RKO (cell line): ENCODE data around the gene KCNT1.

Experiments
- DNase-seq: peaks from one replicate; pipeline ENCODE4 v3.0.0-alpha.2; 2016; ENCODE audit warnings: low spot score

Gene KCNT1

DNA sequence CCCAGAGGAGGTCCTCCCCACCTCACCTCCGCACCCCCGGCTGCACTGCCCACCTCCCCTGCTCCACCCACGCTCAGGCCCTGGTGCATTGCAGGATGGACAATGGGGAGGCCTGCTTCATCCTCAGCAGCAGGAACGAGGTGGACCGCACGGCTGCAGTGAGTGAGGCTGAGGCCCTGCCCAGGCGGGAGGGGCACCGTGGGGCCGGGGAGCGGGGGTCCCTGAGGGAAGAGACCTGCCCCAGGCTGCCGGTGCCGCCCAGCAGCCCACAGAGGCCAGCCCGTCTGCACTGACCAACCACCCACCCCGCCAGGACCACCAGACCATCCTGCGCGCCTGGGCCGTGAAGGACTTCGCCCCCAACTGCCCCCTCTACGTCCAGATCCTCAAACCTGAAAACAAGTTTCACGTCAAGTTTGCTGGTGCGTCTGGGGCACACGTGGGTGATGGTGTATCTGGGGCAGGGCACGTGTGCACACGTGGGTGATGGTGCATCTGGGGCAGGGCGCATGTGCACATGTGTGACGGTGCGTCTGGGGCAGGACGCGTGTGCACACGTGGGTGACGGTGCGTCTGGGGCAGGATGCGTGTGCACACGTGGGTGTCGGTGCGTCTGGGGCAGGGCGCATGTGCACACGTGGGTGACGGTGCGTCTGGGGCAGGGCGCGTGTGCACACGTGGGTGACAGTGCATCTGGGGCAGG lies 66.7 kb downstream of the KCNT1 start:
- DNase-seq: no peak

DNA sequence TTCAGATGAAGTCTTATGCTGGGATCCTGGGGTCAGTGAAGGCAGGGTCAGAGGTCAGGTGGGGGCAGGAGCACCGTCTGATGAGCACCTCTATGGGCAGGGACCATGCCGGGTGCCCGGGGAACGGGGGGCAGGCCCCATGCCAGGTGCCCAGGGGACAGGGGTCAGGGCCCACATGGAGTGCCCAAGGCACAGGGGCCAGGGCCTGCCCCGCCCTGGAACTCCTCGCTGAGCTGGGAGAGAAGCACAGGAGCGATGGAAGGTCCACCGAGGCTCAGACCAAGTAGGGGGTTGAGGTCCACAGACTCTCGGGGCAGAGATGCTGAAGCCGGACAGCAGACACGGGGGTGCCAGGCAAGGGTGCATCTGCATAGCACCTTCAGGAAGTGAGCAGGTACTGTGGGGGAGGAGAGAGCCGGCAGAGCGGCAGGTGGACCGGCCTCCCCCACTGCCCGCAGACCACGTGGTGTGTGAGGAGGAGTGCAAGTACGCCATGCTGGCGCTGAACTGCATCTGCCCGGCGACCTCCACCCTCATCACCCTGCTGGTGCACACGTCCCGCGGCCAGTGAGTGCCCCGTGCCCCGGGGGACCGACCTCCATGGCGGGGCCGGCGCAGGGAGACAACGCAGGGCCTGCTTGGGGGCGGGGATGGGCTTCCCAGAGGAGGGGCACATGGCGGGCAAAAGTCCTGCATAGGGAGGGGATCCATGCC lies 67.7 kb downstream of the KCNT1 start:
- DNase-seq: no peak

DNA sequence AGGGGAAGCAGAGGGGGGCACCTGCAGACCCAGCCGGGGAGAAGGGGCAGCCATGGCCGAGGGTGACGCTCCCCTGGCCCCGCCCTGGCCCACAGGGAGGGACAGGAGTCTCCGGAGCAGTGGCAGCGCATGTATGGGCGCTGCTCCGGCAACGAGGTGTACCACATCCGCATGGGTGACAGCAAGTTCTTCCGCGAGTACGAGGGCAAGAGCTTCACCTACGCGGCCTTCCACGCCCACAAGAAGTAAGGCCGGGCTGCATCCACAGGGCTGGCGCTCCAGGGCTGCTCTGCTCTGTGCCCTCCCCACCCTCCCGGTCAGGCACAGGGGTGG lies 68.2 kb downstream of the KCNT1 start:
- no peak for DNase-seq

DNA sequence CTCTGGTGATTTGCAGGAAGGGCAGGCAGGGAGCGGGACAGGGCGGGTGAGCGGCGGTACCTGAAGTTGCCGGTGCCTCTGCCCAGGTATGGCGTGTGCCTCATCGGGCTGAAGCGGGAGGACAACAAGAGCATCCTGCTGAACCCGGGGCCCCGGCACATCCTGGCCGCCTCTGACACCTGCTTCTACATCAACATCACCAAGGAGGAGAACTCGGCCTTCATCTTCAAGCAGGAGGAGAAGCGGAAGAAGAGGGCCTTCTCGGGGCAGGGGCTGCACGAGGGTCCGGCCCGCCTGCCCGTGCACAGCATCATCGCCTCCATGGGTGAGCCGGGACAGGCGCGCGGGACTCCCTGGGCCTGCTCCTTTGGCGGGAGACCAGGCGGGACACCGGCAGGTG lies 68.8 kb downstream of the KCNT1 start:
- DNase-seq: no peak

DNA sequence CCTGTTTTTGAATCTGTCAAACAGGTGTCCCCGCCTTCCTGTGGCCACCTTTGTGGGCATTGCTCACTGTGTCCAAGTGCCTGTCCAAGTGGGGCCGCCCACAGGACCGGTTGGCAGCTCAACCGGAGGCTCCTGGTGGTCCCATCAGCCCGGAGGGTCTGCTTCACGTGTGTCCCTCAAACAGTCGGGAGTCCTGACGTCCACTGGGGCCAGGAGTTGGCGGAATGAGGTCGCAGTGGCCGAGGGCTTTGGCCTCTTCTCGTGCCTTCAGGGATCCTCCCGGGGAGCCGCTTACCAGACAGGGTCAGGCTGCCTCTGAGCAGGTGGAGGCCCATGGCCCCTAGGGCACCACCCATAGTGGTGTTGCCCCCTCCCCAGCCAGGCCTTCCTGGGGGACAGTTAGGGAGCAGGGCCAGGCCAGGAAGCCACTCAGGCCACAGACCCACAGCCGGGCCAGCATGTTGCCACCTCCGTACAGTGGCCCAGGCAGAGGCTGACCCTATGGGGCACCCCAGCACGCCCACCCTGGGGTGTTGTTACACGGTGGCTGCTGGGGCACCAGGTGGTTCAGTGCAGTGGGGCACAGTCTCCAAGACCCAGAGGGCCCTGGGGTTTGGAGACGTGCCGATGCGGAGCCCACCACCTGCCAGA lies 69.5 kb downstream of the KCNT1 start:
- no peak for DNase-seq

DNA sequence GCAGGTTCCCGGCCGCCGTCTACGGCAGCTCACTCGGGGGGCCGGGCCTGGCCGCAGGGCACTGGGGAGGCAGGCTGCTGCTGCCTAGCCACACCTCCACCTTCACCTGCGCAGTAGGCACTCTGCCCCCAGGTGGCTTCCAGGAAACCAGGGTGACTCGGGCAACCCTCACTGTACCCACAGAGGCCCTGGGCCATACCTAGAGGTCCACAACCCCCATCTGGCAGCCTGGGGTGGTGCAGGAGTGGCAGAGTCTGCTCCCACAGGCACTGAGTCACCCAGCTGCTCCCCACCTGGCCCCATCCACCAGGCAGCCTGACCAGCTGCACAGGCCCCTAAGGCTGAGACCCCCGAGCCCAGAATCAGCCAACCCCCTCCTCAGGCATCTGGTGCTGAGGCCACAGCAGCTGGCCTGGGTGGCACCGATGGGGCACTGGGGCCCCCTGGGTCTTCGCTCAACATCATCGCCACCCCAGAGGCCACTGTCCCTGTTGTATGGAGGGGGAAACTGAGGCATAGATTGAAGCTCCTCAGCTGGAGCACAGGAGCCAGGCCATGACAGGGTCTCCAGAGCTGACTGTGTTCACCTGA lies 70.2 kb downstream of the KCNT1 start:
- no peak for DNase-seq

DNA sequence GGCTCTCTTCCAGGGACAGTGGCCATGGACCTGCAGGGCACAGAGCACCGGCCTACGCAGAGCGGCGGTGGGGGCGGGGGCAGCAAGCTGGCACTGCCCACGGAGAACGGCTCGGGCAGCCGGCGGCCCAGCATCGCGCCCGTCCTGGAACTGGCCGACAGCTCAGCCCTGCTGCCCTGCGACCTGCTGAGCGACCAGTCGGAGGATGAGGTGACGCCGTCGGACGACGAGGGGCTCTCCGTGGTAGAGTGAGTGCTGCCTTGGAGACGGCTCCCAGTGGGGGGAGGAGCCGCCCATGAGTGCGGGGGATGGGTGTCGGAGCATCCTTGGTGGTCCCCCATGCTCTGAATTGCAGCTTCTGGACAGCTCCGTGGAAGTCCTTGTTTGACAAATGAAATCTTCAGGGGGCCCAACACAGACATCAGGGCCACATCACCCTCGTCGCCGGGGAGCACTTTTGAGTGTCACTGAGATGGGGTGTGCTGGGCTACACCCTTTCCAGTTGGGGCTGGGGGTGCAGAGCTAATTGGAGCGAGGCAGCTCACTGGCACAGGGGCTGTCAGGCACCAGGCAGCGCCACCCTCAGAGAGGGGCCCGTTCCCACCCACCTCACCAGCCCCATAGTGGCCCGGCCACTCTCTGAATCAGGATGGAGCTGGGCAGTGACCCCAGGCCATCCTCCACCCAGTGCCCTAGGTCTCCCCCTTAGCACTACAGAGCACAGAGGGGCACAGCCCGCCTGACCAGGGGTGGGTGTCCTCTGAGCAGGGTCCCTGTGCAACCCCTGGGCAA lies 70.9 kb downstream of the KCNT1 start:
- no peak for DNase-seq

DNA sequence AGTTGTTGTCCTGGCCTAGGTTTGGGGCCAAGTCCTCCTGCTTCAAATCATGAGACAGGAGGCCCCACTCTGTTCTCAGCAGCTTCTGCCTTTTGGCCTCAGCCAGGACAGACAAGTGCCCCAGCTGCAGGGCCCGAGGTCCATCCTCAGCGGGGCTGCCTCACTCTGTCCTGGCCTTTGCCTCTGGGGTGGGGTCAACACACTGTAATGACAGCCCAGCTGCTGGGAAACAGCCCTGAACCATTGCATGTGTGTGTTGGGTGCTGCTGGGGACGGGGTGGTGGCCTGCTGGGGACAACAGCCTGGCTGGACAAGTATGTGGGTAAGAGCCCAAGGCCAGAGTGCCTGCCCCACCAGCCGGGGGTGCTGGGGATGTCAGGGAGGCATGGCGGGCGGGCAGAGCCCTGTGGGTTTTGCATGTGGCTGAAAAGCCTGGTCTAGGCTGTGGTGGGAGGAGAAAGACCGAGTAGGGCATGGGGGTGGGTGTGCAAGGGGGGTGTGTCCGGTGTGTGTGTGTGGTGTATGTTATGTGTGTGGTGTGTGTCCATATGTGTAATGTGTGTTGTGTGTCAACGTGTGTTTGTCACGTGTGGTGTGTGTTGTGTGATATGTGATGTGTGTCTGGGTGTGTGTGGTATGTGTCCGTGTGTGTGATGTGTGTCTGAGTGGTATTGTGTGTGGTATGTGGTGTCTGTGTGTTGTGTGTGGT lies 71.7 kb downstream of the KCNT1 start:
- DNase-seq: no peak

DNA sequence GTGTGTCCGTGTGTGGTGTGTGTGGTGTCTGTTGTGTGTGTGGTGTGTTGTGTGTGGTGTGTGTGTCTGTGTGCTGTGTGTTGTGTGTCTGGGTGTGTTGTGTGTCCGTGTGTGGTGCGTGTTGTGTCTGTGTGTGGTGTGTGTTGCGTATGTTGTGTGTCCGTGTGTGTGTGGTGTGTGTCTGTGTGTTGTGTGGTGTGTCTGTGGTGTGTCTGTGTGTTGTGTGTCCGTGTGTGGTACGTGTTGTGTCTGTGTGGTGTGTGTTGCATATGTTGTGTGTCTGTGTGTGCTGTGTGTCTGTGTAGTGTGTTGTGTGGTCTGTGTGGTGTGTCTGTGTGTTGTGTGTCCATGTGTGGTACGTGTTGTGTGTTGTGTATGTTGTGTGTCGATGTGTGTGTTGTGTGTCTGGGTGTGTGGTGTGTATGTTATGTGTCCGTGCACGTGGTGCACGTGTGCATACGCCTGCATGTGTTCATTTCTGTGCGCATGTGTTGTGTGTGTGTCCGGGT lies 72.3 kb downstream of the KCNT1 start:
- DNase-seq: no peak

DNA sequence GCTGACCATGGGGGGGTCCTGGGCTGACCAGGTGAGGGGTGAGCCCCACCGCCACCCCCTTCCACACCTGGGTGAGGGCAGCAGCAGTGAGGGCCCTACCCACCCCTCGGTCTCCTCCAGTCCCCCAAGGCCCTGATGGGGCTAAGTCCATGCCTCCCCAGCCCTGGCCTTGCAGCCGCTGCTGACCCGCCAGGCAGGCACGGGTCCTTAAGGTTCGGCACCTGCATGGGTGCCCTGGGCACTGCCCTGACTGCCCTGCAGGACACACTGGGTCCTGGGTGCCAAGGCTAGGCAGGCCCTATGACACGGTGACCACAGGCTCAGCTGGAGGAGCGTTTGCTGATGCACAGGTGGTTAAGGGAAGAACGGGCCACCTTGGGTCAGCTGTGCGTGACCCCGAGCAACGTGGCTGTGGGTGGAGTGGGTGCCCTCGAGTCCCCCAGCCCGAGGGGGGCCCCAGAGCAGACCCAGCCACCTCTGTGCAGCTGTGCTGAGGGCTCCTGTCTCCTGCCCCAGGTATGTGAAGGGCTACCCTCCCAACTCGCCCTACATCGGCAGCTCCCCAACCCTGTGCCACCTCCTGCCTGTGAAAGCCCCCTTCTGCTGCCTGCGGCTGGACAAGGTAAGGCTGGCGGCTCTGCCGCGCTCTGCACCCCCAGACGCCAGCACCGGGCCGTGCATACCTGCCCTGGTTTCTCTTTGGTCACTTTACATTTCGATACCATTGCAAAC lies 73.0 kb downstream of the KCNT1 start:
- no peak for DNase-seq

DNA sequence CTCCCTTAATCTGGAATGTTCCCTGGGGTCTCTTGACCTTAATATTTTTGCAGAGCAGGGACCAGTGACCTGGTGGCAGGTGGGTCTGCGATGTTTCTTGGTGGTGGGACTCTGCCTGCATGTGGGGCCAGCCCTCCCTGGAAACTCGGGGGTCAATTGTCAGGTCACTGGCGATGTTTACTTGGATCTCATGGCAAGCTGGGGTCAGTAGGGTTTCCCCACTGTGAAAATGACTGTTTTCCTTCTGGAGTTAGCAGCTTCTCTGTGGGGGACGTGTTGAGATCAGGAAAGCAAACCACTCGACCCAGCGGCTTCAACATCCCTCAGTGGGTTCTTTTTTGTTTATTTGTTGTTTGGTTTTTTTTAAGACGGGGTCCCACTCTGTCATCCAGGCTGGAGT lies 73.9 kb downstream of the KCNT1 start:
- no peak for DNase-seq

DNA sequence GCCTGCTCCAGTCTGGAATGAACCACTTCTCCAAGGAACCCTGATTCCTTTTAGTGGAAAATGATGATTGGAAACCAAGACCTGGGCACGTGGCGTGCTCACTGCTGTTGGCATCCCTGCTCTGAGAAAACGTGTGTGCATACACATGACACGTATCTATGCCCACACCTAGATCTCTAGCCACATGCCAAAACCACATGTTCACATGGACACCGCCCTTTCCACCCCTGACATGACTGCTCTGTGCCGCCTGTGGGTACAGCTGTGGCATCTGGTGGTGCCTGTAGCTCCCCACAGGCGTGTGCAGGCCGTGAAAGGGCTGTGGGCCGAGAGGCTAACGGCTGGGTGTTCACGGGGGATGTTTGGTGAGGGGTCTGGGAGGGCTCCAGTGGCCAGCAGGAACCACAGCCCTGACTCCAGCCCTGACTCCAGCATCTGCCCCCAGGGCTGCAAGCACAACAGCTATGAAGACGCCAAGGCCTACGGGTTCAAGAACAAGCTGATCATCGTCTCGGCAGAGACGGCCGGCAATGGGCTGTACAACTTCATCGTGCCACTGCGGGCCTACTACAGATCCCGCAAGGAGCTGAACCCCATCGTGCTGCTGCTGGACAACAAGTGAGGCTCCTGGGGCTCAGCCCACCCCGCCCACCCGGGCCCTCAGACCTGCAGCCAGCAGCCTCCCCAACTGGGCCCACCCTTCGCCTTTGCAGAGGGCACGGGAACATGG lies 75.1 kb downstream of the KCNT1 start:
- DNase-seq: no peak

DNA sequence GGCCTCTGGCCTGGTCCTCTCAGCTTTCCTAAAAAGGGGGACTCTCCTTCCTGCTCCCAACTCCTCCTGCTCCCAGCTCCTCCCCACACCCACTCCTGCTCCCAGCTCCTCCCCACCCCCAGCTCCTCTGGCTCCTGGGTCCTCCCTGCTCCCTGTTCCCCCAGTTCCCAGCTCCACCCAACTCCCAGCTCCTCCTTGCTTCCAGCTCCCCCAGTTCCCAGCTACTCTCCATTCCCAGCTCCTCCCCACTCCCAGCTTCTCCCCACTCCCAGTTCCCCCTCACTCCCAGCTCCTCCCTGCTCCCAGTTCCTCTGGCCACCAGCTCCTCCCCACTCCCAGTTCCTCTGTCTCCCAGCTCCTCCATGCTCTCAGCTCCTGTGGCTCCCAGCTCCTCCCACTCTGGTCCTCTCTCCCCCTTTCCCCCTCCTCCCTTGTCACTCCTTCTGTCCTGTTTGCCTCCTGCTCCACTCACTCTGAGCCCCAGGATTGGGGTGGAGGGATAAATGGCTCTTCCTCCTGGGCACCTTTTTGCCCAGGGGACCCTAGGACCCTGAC lies 75.7 kb downstream of the KCNT1 start:
- no peak for DNase-seq

DNA sequence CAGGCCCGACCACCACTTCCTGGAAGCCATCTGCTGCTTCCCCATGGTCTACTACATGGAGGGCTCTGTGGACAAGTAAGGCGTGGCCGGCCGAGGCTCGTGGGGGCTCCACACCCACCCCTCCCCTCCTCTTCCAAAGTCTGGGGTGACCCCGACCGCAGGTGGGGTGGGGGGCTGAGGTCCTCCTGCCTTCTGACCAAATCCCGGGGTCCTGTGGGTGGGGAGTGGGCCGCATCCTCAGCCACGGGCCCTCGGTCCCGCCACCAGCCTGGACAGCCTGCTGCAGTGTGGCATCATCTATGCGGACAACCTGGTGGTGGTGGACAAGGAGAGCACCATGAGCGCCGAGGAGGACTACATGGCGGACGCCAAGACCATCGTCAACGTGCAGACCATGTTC lies 76.4 kb downstream of the KCNT1 start:
- DNase-seq: no peak

DNA sequence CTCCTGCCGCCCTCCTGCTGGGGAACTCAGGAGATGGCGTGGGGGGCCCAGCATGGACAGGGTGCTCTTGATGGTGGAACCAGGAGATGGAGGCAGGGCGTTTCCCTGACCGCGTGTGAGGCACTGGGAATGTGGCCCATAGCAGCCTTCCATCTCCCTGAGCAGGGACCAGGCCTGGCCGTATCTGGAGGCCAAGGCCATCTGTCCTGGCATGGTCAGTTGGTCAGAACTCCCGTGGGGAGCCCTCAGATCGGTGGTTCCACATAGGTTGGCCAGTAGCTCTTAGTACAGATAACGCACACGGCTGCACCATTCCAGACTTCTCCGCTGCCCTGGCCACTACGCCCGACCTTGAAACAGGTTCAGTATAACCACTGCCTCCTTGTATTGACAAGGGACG lies 77.6 kb downstream of the KCNT1 start:
- DNase-seq: no peak

DNA sequence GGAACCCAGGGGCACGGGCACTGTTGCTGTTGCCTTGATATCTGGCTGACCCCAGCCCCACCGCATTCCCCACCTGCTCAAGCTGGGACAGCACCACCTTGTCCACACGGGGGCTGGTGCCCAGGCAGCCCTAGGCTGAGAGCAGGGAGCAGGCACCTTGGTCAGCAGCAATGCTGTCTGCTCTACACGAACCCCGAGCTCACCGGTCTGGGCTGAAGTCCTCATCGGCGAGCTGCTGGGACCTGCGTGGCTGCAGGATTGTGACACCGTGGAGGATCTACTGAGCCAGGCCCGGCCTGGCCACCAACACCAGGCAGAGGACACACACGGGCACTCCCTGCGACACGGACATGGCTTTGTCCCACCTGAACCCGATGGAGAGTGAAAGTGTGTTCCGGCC lies 78.1 kb downstream of the KCNT1 start:
- no peak for DNase-seq

DNA sequence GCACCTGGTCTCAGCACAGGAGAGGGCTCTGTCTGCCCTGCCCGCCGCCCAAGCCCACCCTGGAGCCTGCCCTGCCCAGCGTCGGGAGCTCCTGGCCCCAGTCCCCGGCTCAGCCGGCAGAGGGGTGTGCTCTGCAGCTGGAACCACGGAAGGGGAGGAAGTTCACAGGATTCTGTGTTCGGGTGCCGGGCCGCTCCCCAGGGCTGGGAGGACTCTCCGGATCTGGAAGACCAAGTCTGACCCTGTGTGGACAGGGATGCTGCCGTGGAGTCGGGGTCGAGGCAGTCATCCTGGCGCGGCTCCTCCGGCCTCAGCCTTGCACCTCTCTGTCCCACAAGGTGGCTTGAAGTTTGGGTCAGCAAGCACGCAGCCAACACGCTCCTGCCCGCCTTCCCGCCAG lies 78.6 kb downstream of the KCNT1 start:
- no peak for DNase-seq

DNA sequence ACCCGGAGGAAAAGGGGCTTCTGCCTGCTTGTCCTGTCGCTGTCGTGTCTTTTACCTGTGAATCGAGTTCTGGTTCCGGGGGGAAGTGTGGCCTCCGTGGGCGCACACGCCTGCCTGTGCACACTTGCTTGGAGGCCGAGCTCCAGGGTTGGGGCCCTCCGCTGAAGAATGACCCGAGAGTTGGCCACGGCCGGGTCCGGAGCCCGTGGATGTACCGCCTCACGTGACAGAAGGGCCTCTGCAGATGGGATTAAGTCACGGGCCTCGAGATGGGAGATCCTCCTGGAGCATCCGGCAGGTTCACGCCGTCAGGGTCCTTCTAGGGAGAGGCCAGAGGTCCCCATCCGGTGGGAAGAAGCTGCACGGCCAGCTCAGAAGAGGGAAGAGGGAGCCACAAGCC lies 81.0 kb downstream of the KCNT1 start:
- no peak for DNase-seq

DNA sequence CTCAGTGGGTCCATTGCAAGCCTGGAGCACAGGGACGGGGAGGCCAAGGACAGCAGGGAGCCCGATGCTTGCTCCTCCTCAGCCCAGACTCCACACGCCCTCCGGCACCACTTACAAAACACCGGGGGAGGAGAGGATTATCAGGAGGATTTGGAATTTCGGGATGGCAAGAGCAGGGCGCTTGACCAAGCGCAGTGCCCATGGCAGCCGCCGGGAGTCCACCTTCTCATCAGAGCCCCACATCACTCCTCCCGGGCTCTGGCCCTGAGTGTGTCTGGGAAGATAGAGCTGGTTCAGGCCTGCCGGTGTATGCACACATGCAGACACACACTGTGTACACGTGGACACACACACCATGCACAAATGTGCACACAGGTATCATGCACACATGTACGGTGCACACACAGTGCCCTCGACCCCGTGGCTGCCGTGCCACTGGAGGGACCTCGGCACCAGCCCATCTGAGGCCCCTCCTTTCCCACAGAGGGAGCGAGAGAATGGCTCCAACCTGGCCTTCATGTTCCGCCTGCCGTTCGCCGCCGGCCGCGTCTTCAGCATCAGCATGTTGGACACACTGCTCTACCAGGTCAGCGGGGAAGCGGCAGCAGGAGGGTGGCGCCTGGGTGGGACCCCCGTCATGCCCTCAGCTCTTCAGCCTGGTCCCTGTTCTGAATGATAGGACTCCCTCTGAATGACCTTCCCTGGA lies 81.7 kb downstream of the KCNT1 start:
- peak; percentile 27 for DNase-seq
